HL-60/S4 (cell line): ENCODE results near the gene SMURF1.
"Not testable (repeated sequence)": the region's sequence is repeated elsewhere in the genome, so short reads cannot be mapped to it uniquely, and the experiment has no call there.

Source experiments
- in situ Hi-C: fragments of 300-500 bp; cut with MboI; formaldehyde crosslinking; loops from 2 replicates; pipeline ENCODE4 v1.14.3; 2022; ENCODE audit warnings: low sequenced_read_pairs

The SMURF1 gene

DNA sequence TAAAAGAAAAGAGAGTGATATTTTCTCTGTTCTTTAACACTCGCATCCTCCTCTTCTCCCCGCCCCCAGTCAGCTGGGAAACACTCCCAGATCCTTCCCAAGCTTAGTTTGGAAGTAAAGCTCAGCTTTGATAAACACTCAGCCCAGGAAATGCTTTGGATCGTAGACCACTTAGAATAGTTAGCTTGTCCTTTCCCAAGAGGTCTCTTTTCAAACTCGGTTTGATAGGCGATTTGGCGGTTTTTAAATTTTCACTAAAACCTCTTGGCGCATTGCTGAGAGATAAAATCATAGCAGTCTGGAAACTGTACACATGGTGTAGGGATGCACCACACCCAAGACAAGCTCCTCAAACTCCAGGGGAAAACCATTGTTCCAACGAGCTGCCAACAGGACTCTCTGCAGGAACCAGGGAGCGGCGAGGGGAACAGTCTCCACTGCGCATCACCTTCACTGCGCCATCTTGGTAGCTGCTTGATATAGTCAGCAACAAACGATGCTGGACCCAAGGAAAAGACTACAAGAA, 22.3 kb downstream of the SMURF1 start:
- in situ Hi-C loops: no loop called here

- in situ Hi-C loops: no loop called here
Measured at GRCh38 chr7:99120916-99121315, 23.0 kb downstream of the SMURF1 start.

DNA sequence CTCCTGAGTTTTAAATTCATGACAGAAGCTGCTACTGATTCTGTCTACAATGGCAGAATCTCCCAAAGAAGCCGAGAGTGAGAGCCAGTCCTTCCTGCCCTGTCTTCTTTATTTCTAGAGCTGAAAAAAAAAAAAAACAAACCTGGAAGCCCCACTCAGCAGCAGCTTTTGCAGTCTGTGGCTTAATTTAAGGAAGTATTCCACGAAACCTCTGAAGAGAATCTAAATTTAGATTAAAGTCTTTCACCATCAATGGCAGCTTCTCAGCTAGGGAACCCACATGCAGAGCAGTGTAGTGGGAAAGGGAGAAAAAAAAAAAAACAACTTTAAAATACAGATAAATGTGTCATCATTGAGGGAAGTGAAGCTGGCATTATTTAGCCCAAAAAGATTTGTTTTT, 23.4 kb downstream of the SMURF1 start:
- in situ Hi-C loops: no loop called here

DNA sequence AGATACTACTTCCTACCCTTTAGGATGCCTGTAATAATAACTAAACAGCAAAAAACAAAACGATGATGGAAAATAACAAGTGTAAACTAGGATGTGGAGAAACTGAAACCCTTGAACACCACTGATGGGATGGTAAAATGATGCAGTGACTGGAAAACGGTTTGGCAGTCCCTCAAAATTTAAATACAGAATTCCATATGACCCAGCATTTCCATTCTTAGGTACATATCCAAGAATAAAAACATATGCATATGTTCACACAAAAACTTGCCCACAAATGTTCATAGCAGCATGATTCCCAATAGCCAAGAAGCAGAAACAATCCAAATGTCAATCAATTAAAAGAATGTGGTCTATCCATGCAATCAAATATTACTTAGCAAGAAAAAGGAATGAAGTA, 25.8 kb downstream of the SMURF1 start:
- in situ Hi-C loops: no loop called here

GRCh38 chr7:99116144-99116543, 27.8 kb downstream of the SMURF1 start:
- in situ Hi-C loops: no loop called here

DNA sequence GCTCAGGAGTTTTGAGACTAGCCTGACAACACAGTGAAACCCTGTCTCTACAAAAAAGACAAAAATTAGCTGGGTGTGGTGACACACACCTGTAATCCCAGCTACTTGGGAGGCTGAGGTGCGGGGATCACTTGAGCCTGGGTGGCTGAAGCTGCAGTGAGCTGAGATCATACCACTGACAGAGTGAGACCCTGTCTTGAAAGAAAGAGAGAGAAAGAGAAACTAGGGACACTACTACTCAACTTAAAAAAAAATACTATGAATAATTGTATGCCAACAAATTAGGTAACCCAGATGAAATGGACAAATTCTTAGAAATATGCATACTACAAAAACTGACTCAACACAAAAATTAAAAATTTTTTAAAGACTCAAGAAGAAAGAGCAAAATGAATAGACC, 28.5 kb downstream of the SMURF1 start:
- in situ Hi-C loops: no loop called here

DNA sequence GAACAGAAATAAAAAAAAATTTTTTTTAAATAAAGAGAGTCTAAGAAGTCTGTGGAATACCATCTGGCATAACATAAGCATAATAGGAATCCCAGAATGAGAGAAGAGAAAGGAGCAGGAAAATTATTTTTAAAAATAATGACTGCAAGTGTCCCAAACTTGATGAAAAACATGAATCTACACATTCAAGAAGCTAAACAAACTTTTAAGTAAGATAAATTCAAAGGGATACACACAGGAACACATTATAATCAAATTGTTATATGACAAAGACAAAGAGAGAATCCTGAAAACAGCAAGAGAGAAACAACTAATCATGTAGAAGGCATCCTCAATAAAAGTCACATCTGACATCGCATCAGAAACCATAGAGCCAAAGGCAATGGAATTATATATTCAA, 30.9 kb downstream of the SMURF1 start:
- in situ Hi-C loops: no loop called here

DNA sequence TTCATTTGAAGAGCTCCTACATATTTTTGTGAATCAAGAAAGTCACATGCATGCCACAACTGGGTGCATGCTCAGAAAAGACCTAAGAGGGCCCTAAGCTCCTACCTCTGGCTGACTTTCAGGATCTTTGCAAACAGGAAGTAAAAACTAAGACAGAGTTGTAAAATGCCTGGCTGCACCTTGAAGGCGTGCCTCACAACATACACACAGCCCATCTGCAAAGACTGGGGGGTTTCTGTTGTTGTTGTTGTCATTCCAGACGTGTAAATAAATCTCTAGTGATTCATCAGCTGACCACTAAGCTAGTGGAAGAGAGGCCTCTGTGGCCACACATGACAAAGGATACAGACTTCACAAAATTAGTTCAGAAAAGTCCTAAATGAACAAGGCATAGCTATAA, 31.8 kb downstream of the SMURF1 start:
- in situ Hi-C loops: no loop called here

DNA sequence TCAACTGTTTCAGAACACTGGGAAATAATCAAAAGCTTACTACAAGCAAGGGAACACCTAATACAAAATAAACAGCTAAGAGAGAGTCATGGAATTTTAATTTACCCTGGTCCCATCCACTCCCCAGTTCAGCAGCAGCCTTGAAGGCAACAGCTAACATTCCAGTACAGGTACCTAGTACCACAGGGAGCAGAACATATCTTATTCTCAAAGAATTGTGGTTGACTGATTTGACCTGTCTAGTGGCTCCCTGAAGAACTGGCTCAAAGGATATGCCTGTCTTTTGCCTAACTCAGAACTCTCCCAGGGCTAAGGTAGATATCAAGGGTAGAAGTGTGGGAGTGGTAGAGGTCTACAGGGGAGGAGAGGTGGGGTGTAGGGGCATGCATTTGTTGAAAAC, 32.3 kb downstream of the SMURF1 start:
- in situ Hi-C loops: no loop called here

- in situ Hi-C loops: no loop called here
Measured at GRCh38 chr7:99109108-99110051, 34.5 kb downstream of the SMURF1 start.

GRCh38 chr7:99108613-99109012, 35.3 kb downstream of the SMURF1 start:
- in situ Hi-C loops: no loop called here

DNA sequence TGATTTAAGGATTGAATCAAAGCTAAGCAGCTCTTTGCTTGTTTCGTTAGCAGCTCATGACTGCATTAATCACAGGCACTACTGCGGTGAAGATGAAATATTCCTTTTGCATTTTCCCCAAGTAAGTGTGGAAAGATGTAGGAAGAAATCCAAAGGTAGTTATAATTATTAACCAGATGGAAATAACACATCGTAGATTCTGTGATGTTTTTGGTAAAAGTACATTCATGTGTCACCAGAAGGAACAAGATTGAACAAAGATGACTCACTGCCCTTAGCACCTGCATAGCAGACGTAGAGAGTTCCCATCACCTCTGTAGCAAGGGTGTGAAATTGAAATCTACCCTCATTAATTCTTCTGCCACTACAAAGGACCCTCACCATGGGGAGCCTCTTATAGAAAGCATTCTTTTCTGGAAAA, 37.1 kb downstream of the SMURF1 start:
- in situ Hi-C loops: no loop called here

- in situ Hi-C loops: no loop called here
Measured at GRCh38 chr7:99106411-99106810, 37.5 kb downstream of the SMURF1 start.

DNA sequence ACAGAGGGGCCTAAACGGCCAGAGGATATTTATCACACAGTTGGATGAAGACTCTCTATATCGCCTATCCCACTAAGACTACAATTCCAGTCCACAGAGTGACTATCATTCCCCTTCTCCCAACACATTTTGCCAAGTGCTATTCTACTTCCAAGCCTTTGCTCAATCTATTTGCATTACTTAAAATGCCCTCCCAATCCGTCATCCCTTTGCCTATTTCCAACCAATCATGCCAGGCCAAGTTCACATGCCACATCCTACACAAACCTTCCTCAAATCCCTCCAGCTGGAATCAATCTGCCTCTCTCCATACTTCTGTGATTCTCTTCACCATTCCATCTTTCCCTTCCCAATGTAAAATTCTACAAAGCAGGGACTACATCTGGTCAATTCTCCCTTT, 38.2 kb downstream of the SMURF1 start:
- in situ Hi-C loops: no loop called here

GRCh38 chr7:99104631-99105030, 39.3 kb downstream of the SMURF1 start:
- in situ Hi-C loops: no loop called here

DNA sequence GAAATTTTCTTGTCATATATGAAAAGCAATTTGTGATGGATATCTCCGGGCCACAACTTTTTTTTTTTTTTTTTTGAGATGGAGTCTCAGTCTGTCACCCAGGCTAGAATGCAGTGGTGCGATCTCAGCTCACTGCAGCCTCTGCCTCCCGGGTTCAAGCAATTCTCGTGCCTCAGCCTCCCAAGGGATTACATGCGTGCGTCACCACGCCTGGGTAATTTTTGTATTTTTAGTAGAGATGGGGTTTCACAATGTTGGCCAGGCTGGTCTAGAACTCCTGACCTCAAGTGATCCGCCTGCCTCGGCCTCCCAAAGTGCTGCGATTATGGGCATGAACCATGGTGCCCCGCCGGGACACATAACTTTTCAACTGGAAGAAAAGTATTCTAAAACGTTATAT, 40.1 kb downstream of the SMURF1 start:
- in situ Hi-C loops: not testable (repeated sequence)

DNA sequence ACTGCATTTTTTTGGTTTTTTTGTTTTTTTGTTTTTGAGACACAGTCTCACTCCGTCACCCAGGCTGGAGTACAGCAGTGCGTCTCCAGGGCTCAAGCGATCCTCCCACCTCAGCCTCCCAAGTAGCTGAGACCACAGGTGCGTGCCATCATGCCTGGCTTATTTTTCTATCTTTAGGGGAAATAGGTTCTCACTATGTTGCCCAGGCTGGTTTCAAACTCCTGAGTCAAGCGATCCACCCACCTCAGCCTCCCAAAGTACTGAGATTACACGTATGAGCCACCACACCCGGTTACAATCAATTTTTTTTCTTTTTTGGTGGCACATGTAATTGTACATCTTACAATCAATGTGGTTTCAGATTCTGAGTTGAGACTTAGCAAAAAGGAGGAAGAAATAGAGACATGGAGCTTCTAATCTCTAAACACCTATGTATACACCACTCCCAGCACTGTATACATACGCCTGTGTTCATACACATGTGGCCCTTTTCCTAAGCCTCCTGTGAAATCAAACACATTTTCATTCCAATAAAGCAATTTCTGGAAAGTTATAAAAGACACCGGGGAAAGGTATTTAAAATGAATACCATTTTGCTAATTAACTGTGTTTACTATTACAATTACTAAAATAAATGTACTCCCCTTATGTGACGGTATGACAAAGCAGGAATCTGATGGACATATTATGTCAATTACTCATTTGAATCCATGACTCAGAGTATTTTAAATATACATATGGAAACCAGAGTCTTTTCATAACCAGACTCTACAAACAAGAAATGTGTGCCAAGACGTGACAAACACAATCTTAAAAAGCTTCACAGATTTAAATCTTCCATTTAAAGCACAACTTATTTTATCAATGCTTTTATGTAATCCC, 40.9 kb downstream of the SMURF1 start:
- in situ Hi-C loops: no loop called here

DNA sequence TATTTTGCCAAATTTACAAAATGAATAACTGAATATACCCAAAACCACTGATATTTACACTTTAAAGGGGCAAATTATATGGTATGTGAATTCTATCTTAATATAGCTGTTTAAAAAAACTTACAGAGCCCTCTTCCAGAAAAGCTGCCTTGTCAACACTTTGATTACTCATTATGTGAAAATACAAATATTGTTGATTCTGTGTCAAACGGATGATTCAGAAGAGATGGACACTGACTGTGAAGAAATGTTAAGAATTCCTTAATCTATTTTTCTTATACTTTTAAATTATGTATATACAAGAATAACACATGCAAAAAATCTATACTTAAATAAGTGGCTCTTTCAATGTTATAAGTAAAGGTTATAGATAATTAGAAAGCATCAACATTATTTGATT, 41.5 kb downstream of the SMURF1 start:
- in situ Hi-C loops: no loop called here

DNA sequence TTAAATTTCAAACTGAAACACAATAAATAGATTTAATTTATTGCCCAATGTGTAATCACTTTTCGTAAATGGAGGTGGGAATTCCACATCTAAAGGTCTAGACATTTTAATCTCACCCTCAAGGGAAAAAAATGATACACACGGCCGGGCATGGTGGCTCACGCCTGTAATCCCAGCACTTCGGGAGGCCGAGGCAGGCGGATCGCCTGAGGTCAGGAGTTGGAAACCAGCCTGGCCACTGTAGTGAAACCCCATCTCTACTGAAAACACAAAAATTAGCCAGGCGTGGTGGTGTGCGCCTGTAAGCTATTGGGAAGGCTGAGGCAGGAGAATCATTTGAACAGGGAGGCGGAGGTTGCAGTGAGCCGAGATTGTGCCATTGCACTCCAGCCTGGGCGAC, 42.4 kb downstream of the SMURF1 start:
- in situ Hi-C loops: not testable (repeated sequence)

GRCh38 chr7:99099499-99100077, 44.3 kb downstream of the SMURF1 start:
- in situ Hi-C loops: no loop called here

DNA sequence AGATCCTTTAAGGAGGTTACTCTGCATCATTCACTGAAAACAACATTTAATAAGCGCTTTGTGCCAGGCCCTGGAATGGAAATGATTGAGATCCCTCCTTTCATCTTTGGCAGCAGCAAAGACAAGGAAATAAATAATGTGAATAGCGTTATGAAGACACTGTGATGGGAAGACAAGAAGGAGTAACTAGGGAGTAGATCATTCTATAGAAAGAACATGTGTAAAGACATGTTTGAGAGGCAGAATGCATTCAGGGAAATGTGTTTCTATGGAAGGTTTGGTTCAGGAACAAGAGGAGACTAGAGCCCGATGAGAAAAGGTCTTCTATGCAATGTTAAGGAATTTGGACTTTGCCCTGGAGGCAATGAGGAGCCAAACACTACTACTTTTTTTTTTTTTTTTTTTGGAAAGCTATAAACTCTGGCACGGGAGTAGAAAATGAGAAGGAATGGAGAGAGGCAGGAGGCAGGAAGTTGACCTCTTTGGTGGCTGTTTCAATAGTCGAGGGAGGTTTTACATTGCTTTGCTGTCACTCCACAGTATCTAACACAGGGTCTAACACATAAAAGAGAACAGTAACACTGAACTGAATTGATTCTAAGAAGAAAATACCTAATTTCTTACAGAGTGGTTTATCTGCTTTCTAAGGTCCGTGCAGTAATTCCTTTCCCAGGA, 44.9 kb downstream of the SMURF1 start:
- in situ Hi-C loops: no loop called here
